Measurements from ENCODE around the gene VWA1. TPM values are rescaled to one million over a fixed set of nuclear protein-coding genes. Genes with fewer than 3 reads are reported as not detected.

The VWA1 gene
- total and polyA plus RNA-seq, 2 donors = 5.1 to 16.8 TPM

- H3K27me3 ChIP-seq (ENCODE audit: control insufficient read depth in 2 of 2, insufficient read depth in 1 of 2, low read length in 1 of 2) = peaks cover 24 to 59% of the 10 kb centered on the region in 2 donors
- no peak overlapping the region for H3K27ac ChIP-seq (ENCODE audit: low read depth in 1 of 2, low read length in 1 of 2)
- H3K9me3 ChIP-seq (ENCODE audit: control insufficient read depth in 2 of 2, insufficient read depth in 1 of 2, low read length in 1 of 2) = no peaks in the 10 kb centered on the region
- peaks cover 0 to 20% of the 10 kb centered on the region in 2 donors for H3K4me1 ChIP-seq (ENCODE audit: control insufficient read depth in 2 of 2, insufficient read depth in 2 of 2, low read length in 2 of 2)
- H3K36me3 ChIP-seq (ENCODE audit: control insufficient read depth in 2 of 2, insufficient read depth in 2 of 2, low read length in 1 of 2) = no peaks in the 10 kb centered on the region
- no peak overlapping the region for H3K4me3 ChIP-seq (ENCODE audit: low read length in 2 of 2)
- DNase-seq (ENCODE audit: low read depth in 6 of 9, low spot score in 9 of 9) = no peak
- WGBS = 86% methylated on average over 12 of the region's 12 CpGs
Observed at GRCh38 chr1:1420654-1421141, 14.8 kb upstream of the VWA1 start.

DNA sequence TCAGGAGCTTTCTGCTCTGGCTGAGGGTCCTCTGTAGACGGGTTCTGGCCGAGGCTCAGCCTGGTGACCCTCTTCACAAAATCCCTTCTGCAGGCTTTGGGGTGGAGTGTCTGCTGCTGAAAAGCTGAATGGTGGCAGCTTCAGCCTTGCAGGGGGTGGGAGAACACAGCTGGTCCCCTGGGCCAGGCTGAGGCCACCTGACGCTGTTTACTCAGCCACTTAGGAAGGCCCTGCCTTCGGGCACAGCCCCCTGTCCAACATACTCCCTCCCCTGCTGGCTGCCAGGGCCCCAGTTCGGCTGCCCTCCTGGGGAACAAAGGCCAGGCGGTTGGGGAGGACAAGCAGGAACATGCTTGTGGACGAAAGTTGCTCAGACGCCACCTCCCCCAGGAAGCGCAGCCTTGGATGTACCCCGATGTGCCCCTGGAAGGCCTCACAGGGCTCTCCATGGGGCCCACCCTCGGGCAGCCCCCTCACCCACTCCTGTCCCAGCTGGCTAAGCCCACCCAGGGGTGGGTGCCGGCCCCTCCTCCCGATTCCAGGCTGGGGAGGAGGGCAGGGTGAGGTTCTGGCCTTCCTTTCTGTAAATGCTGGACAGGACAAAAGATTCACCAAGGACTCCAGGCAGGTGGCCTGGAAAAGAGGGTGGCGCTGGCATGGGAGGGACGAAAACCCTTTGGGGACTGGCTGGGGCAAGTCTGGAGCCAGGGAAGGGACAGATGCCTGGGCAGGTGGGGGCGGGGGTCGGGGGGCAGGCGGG lies 14.2 kb upstream of the VWA1 start, which contains the start of gene ANKRD65:
Gene ANKRD65 (minus strand): TSS at position 130 of the 760 bp plus-strand sequence. CDS start 271 bp downstream, outside the sequence.
- WGBS = 87% methylated on average over 18 of the region's 18 CpGs
- H3K27ac ChIP-seq (ENCODE audit: low read depth in 1 of 2, low read length in 1 of 2) = peak within 1 kb of the TSS; percentile 25 to 37

GRCh38 chr1:1421907-1422464 lies 13.5 kb upstream of the VWA1 start:
- H3K9me3 ChIP-seq (ENCODE audit: control insufficient read depth in 2 of 2, insufficient read depth in 1 of 2, low read length in 1 of 2) = no peaks in the 10 kb centered on the region
- peaks cover 24 to 70% of the 10 kb centered on the region in 2 donors for H3K27me3 ChIP-seq (ENCODE audit: control insufficient read depth in 2 of 2, insufficient read depth in 1 of 2, low read length in 1 of 2)
- H3K27ac ChIP-seq (ENCODE audit: low read depth in 1 of 2, low read length in 1 of 2) = peak overlapping the region in 1 of 2 donors; percentile 25
- no peaks in the 10 kb centered on the region for H3K36me3 ChIP-seq (ENCODE audit: control insufficient read depth in 2 of 2, insufficient read depth in 2 of 2, low read length in 1 of 2)
- H3K4me1 ChIP-seq (ENCODE audit: control insufficient read depth in 2 of 2, insufficient read depth in 2 of 2, low read length in 2 of 2) = peaks cover 7 to 32% of the 10 kb centered on the region in 2 donors
- DNase-seq (ENCODE audit: low read depth in 6 of 9, low spot score in 9 of 9) = no peak
- 94% methylated on average over 7 of the region's 7 CpGs for WGBS
- no peak overlapping the region for H3K4me3 ChIP-seq (ENCODE audit: low read length in 2 of 2)

More for the DNA sequence above, 14.2 kb upstream of the VWA1 start, which contains the start of gene ANKRD65:
- H3K4me3 ChIP-seq (ENCODE audit: low read length in 2 of 2) = no peak within 1 kb of the TSS
- peaks cover under 1 to 25% of the 10 kb centered on the region in 2 donors for H3K4me1 ChIP-seq (ENCODE audit: control insufficient read depth in 2 of 2, insufficient read depth in 2 of 2, low read length in 2 of 2)
- H3K9me3 ChIP-seq (ENCODE audit: control insufficient read depth in 2 of 2, insufficient read depth in 1 of 2, low read length in 1 of 2) = no peaks in the 10 kb centered on the region
- peaks cover 24 to 63% of the 10 kb centered on the region in 2 donors for H3K27me3 ChIP-seq (ENCODE audit: control insufficient read depth in 2 of 2, insufficient read depth in 1 of 2, low read length in 1 of 2)
- H3K36me3 ChIP-seq (ENCODE audit: control insufficient read depth in 2 of 2, insufficient read depth in 2 of 2, low read length in 1 of 2) = no peaks in the 10 kb centered on the region
- no peak for DNase-seq (ENCODE audit: low read depth in 6 of 9, low spot score in 9 of 9)

DNA sequence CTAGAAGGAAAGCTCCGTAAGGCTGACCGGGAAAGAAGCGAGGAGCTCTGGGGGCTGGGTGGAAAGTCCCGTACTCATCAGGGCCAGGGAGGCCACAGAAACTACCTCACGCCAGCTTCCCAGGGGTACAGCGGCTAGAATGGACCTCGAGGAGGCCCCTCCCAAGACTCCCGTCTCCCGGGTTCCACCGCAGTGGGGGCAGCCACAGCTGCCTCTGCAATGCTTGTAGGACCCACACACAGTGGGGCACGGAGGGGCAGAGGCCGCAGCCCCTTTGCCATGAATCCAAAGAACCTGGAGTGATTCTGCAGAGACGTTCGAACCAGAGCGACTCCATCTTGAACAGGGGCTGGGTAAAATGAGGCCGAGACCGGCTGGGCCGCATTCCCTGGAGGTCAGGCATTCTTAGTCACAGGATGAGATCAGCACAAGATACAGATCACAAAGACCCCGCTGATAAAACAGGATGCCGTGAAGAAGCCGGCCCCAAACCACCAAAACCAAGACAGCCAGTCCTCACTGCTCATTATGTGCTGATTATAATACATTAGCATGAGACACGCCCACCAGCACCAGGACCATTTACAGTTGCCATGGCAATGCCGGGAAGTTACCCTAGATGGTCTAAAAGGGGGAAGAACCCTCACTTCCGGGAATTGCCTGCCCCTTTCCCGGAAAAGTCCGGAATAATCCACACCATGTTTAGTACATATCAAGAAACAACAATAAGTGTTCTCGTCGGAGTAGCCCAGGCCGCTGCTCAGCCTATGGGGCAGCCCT lies 12.8 kb upstream of the VWA1 start:
- no peak for DNase-seq (ENCODE audit: low read depth in 6 of 9, low spot score in 9 of 9)
- no peak overlapping the region for H3K4me3 ChIP-seq (ENCODE audit: low read length in 2 of 2)
- peaks cover 8 to 33% of the 10 kb centered on the region in 2 donors for H3K4me1 ChIP-seq (ENCODE audit: control insufficient read depth in 2 of 2, insufficient read depth in 2 of 2, low read length in 2 of 2)
- H3K27me3 ChIP-seq (ENCODE audit: control insufficient read depth in 2 of 2, insufficient read depth in 1 of 2, low read length in 1 of 2) = peaks cover 24 to 72% of the 10 kb centered on the region in 2 donors
- no peak overlapping the region for H3K27ac ChIP-seq (ENCODE audit: low read depth in 1 of 2, low read length in 1 of 2)
- no peaks in the 10 kb centered on the region for H3K9me3 ChIP-seq (ENCODE audit: control insufficient read depth in 2 of 2, insufficient read depth in 1 of 2, low read length in 1 of 2)
- WGBS = 71% methylated on average over 29 of the region's 29 CpGs
- no peaks in the 10 kb centered on the region for H3K36me3 ChIP-seq (ENCODE audit: control insufficient read depth in 2 of 2, insufficient read depth in 2 of 2, low read length in 1 of 2)

DNA sequence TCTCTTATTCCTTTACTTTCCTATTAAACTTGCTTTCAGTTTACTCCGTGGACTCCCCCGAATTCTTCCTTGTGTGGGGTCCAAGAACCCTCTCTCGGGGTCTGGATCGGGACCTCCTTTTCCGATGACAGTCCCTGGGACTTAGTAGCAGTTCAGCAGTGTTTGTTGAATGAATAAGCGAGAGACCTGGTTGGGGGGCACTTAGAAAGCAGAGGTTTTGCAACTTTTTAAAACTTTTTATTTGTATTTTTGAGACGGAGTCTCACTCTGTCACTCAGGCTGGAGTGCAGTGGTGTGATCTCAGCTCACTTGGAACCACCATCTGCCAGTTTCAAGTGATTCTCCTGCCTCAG lies 12.3 kb upstream of the VWA1 start:
- H3K27me3 ChIP-seq (ENCODE audit: control insufficient read depth in 2 of 2, insufficient read depth in 1 of 2, low read length in 1 of 2) = peaks cover 24 to 71% of the 10 kb centered on the region in 2 donors
- no peaks in the 10 kb centered on the region for H3K36me3 ChIP-seq (ENCODE audit: control insufficient read depth in 2 of 2, insufficient read depth in 2 of 2, low read length in 1 of 2)
- peaks cover under 1 to 3% of the 10 kb centered on the region in 2 donors for H3K9me3 ChIP-seq (ENCODE audit: control insufficient read depth in 2 of 2, insufficient read depth in 1 of 2, low read length in 1 of 2)
- DNase-seq (ENCODE audit: low read depth in 6 of 9, low spot score in 9 of 9) = no peak
- WGBS = 89% methylated on average over 7 of the region's 7 CpGs
- H3K4me1 ChIP-seq (ENCODE audit: control insufficient read depth in 2 of 2, insufficient read depth in 2 of 2, low read length in 2 of 2) = peaks cover 8 to 33% of the 10 kb centered on the region in 2 donors
- H3K27ac ChIP-seq (ENCODE audit: low read depth in 1 of 2, low read length in 1 of 2) = no peak overlapping the region
- no peak overlapping the region for H3K4me3 ChIP-seq (ENCODE audit: low read length in 2 of 2)

DNA sequence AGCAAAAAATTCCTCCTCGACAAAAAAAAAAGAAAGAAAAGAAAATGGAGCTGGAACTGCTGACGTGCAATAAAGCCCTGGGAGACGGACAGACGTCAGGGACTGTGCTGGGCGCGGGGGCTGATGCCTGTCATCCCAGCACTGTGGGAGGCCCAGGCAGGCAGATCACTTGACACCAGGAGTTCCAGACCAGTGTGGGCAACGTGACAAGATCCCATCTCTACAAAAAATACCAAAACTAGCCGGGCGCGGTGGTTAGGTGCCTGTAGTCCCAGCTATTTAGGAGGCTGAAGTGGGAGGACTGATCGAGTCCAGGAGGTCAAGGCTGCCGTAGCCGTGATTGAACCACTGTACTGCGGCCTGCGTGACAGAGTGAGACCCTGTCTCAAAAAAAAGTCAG lies 10.8 kb upstream of the VWA1 start:
- Histone ChIP-seq H3K4me3 (ENCODE audit: low read length in 2 of 2) (no peak overlapping the region), H3K9me3 (ENCODE audit: control insufficient read depth in 2 of 2, insufficient read depth in 1 of 2, low read length in 1 of 2) (peaks cover 1 to 4% of the 10 kb centered on the region in 2 donors), H3K36me3 (ENCODE audit: control insufficient read depth in 2 of 2, insufficient read depth in 2 of 2, low read length in 1 of 2) (no peaks in the 10 kb centered on the region), H3K27ac (ENCODE audit: low read depth in 1 of 2, low read length in 1 of 2) (no peak overlapping the region), H3K4me1 (ENCODE audit: control insufficient read depth in 2 of 2, insufficient read depth in 2 of 2, low read length in 2 of 2) (peaks cover 8 to 33% of the 10 kb centered on the region in 2 donors), H3K27me3 (ENCODE audit: control insufficient read depth in 2 of 2, insufficient read depth in 1 of 2, low read length in 1 of 2) (peaks cover 19 to 71% of the 10 kb centered on the region in 2 donors)
- DNase-seq (ENCODE audit: low read depth in 6 of 9, low spot score in 9 of 9) = no peak
- 89% methylated on average over 15 of the region's 15 CpGs for WGBS

- peaks cover 8 to 33% of the 10 kb centered on the region in 2 donors for H3K4me1 ChIP-seq (ENCODE audit: control insufficient read depth in 2 of 2, insufficient read depth in 2 of 2, low read length in 2 of 2)
- H3K27me3 ChIP-seq (ENCODE audit: control insufficient read depth in 2 of 2, insufficient read depth in 1 of 2, low read length in 1 of 2) = peaks cover 12 to 76% of the 10 kb centered on the region in 2 donors
- no peak overlapping the region for H3K27ac ChIP-seq (ENCODE audit: low read depth in 1 of 2, low read length in 1 of 2)
- peaks cover 1 to 4% of the 10 kb centered on the region in 2 donors for H3K9me3 ChIP-seq (ENCODE audit: control insufficient read depth in 2 of 2, insufficient read depth in 1 of 2, low read length in 1 of 2)
- DNase-seq (ENCODE audit: low read depth in 6 of 9, low spot score in 9 of 9) = no peak
- no peak overlapping the region for H3K4me3 ChIP-seq (ENCODE audit: low read length in 2 of 2)
- H3K36me3 ChIP-seq (ENCODE audit: control insufficient read depth in 2 of 2, insufficient read depth in 2 of 2, low read length in 1 of 2) = no peaks in the 10 kb centered on the region
- WGBS = 85% methylated on average over 12 of the region's 12 CpGs
Observed at GRCh38 chr1:1425426-1425752, 10.1 kb upstream of the VWA1 start.

DNA sequence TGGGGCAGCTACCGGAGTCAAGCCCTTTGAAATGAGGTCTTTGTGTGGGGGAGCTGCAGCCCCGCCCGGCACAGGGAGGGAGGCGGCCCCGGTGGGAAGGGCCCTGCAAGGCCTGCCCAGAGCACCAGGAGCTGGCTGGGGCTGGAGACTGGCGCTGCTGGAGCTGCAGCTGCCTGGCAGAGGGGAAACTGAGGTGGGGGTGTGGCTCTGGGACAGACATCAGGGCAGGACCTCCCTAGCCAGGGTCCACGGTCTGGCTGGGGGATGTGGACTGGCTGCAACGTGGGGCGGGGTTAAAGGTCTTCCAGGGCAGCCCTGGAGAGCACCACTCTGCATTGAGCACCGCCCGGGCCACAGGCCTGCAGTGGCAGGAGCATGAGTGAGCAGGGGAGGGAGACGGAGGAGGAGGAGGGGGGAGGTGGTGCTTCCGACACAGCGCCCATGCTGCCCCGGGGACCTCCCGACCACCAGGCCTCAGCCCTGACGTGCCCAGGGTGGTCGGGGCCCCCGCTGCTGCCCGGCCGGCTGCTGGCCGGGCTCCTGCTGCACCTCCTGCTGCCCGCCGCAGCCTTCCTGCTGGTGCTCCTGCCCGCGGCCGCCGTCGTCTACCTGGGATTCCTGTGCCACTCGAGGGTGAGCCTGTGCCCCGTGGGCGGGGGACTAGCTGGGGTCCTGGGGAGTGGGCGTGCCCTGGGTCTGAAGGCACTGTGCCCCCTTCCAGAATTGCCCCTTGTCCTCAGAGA lies 9.6 kb upstream of the VWA1 start:
- no peaks in the 10 kb centered on the region for H3K36me3 ChIP-seq (ENCODE audit: control insufficient read depth in 2 of 2, insufficient read depth in 2 of 2, low read length in 1 of 2)
- no peak overlapping the region for H3K4me3 ChIP-seq (ENCODE audit: low read length in 2 of 2)
- H3K27me3 ChIP-seq (ENCODE audit: control insufficient read depth in 2 of 2, insufficient read depth in 1 of 2, low read length in 1 of 2) = peaks cover 6 to 76% of the 10 kb centered on the region in 2 donors
- no peak overlapping the region for H3K27ac ChIP-seq (ENCODE audit: low read depth in 1 of 2, low read length in 1 of 2)
- H3K4me1 ChIP-seq (ENCODE audit: control insufficient read depth in 2 of 2, insufficient read depth in 2 of 2, low read length in 2 of 2) = peaks cover 8 to 36% of the 10 kb centered on the region in 2 donors
- peaks cover 1 to 4% of the 10 kb centered on the region in 2 donors for H3K9me3 ChIP-seq (ENCODE audit: control insufficient read depth in 2 of 2, insufficient read depth in 1 of 2, low read length in 1 of 2)
- WGBS = 47% methylated on average over 33 of the region's 33 CpGs
- peak in 1 of 9 donors; percentile 31 for DNase-seq (ENCODE audit: low read depth in 6 of 9, low spot score in 9 of 9)
